SH-SY5Y (cell line): ENCODE data around the gene TFF3.

Experiments used
- GATA2 ChIP-seq: IDR thresholded peaks from 2 replicates; pipeline ENCODE4 v1.6.1; 2011; ENCODE audit warnings: mild to moderate bottlenecking, low read depth, low read length
- GATA3 ChIP-seq: IDR thresholded peaks from 2 replicates; pipeline ENCODE4 v1.6.1; 2011; ENCODE audit warnings: low read depth, mild to moderate bottlenecking, low read length, moderate library complexity

TFF3 gene

DNA sequence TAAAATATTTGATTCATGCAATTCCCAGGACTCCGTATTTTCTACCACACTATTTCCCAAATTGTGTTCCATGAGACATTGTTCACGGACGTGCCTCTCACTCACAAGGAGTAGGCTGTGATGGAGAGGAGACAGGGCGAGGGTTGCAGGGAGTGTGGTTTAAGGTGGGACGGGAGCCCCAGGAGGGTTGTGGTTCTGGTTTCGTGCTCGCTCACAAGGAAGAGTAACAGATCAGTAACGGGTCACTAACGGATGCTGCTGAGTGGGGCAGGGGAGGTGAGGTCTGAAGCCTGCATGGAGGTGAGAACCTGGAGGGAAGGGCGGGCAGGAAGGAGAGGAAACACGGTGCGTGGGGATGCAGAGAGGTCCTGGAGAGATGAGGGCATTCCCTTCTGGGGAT lies 28.8 kb downstream of the TFF3 start:
- TF ChIP-seq GATA2 (no peak), GATA3 (no peak)

DNA sequence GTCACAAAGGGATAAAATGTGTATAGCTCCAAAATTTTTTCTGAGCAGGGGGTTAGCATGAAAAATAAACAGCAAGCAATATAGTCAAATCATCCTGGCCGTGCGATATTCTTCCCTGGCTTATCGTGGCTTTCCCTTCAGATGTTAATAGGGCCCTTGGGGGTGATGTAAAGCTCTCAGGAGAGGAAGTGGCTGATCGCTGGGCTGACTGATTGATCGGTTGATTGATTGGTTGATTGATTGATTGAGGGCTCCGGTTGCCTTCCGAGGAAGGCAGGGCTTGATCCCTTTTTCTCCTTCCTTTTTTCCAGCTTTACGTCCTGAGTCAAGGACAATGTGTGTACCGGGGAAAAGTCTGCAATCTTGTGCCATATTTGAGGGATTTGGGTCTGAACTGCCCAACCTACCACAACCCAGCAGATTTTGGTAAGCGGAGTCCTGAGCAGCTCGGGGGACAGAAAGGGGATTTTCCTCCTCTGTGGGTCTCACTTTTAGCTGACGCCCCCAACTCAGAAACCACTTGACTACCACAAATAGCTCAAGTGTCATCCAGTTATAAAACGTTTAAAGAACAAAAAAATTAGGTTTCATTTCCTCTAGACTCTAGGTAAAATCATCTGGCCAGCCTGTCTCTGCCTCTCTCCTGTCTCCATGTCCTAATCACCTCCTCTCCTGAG lies 29.5 kb downstream of the TFF3 start:
- no peak for TF ChIP-seq GATA3
- no peak for TF ChIP-seq GATA2

DNA sequence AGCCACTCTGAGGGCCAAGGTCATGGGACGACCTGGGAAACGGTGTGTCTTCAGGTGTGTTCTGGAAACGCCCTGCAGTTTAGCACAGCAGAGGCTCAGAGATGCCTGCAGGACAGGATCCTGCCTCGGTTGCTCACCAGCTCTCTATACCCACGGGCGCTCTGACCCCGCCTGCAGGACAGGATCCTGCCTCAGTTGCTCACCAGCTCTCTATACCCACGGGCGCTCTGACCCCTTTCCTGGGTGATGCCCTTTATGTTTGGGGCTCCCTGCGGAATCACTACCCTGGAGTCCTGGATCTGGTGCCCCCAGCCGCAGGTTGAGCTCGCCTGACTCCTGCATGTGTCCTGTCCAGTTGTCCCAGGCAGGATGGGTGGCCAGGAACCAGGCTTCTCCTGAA lies 32.5 kb downstream of the TFF3 start:
- TF ChIP-seq GATA2 = no peak
- no peak for TF ChIP-seq GATA3

DNA sequence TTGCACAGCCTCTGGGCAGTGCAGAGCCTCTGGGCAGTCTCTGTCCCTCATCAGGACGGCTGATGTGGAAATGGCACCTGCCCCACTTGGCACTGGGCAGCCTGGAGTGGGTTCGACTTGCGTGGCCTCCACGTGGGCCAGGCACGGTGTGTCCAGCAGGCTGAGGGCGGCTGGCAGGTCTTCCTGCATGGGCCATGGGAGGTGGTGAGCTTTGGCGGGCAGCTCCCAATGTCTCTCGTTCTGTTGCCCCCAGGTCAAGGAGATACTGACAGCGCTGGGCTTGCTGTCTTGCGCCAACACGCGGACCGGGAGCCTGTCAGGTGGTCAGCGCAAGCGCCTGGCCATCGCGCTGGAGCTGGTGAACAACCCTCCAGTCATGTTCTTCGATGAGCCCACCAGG lies 33.2 kb downstream of the TFF3 start:
- no peak for TF ChIP-seq GATA2
- no peak for TF ChIP-seq GATA3

DNA sequence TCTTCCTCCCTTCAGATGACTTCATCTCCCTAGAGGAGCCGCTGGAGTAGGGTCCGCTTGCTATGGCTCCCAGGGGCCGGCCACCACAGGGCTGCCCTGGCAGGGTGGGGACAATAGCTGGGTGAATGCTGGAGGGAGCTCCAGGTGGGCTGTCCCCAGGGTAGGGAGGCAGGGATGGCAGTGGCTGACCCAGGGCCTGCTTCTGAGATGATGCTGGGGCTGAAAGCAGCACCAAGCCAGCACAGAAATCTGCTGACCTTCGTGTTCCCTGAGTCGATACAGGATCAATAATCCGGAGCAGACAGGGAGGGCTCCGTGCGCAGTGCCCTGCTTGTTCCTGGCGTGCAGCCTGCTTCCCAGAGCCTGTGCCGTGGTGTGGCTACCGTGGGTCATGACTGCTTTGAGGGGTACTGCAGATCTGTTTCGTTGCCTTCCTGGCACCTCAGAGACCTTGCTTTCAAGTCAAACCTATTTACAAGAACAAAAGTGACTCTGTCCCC lies 34.0 kb downstream of the TFF3 start:
- TF ChIP-seq GATA3 (no peak), GATA2 (no peak)

DNA sequence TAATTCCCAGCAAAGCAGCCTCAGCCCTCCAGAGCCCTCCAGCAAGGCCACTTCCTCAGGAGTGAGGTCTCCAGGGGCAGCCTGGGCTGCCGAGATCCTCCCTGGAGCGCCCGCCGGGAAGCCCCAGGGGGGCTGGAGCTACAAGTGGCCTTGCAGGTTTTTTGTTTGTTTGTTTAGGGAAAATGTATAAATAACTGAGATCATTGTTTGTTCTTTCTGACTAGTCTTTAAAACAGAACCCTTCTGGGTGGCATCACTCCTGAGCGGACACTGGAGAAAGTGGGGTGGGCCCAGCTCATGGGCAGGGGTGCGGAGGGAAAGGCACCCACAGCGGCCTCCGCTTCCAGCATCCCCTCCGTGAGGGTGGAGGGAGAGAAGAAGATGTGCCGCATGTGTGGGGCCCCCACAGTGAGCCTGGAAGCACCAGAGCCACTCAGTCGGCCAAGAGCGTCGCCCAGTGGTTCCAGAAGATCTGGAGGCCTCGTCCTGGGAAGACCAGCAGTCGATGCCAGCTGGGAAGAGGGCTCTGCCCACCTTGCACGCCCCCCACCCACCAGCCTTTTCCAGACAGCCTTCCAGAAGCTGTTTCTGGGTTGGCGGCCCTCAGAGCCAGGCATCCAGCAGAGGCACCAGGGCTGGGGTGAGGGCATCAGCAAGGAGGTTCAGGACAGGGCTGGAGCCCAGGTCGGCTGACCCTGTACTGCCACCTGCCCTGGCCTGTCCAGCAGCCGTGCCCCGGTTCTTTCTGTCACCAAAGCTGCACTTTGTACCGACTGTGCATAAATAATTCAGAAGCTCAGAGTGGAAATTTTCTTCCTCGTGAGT lies 34.6 kb downstream of the TFF3 start:
- TF ChIP-seq GATA2 = no peak
- TF ChIP-seq GATA3 = no peak

DNA sequence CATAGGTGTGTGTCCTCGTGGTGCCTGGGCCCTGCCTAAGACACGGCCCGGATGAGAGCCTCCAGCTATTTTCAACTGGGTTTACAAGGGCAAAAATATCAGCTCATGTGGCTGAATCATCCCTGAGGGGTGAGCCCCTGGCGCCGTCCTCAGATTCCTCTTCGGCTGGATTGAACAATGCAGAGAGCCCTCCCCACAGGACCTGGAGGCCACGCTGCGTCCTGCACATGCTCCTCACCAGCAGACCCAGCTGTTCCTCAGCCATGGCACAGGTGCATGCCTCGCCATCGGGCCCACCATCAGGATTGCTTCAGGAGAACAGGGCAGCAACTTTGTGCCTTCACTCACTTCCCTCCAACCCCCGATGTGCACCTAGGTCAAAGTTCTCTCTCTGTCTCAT lies 35.3 kb downstream of the TFF3 start:
- no peak for TF ChIP-seq GATA2

DNA sequence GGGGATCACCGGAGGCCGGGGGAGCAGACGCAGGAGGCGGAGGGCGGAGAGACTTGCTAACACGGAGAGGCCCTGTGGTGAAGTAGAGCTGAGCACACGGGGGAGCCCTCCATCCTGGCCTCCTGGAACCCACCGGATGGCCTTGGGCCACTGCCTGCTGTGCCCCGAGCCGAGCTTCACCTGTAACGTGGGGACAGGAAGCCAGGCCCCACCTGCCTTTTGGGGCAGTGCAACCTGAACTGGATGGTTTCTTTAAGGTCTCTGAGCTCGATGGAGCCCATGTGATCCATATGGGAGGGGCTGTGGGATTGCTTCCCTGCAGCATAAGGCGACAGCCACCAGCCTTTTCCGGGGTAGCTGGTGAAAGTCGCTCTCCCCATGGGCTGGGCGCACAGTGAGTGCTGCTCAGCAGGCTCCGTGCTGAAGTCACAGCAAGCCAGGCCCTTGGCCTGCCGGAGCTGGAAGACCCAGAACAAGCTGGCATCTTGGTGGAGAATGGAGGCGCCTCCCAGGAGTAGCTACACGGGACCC lies 35.8 kb downstream of the TFF3 start:
- TF ChIP-seq GATA2 (no peak), GATA3 (no peak)

DNA sequence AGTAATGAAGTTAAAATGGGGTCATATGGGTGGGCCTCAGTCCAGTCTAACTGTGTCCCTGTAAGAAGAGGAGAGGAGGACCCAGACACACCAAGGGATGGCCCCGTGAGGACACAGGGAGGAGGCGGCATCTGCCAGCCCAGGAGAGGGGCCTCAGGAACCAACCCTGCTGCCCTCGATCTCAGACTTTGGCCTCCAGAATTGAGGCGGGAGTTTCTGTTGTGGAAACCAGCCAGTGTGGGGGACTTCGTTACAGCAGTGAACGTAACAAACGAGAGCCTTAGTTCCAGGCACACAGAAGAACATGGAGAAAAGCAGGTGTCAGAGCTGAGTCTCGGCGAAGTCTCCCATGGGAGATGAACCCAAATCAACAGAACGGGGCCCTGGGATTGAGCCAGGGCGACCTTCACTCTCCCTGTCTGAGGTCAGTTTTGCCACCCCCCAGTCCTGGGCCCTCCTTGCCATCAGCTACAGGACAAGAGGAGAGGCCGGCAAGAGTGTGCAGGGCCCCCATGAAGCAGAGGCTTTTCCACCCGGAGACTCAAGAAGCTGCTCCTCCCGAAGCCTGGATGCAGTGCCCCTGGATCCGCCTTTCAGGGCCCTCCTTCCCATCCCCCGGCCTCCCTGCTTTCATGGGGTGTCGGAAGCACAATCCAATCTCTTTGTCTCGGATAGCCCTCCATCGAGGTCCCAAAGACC lies 36.6 kb downstream of the TFF3 start:
- no peak for TF ChIP-seq GATA3
- no peak for TF ChIP-seq GATA2

DNA sequence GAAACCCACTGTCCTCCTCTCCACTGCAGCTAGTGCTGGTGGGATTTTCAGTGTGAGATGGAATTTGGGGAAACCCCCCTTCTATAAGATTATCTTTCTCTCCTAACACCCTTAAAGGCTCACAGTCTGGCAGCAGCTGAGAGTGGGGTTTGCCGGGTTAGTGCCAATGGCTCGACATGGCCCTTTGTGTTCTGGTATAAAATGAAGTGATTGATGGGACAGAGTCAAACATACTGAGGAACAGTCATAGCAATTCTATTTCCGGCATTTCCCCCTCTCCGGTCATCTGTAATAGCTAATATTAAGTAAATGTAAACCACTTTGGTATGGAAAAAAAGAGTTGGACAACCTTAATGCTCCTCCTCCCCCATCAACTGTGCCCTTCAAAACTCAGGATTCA lies 37.6 kb downstream of the TFF3 start:
- TF ChIP-seq GATA2 (no peak), GATA3 (no peak)

DNA sequence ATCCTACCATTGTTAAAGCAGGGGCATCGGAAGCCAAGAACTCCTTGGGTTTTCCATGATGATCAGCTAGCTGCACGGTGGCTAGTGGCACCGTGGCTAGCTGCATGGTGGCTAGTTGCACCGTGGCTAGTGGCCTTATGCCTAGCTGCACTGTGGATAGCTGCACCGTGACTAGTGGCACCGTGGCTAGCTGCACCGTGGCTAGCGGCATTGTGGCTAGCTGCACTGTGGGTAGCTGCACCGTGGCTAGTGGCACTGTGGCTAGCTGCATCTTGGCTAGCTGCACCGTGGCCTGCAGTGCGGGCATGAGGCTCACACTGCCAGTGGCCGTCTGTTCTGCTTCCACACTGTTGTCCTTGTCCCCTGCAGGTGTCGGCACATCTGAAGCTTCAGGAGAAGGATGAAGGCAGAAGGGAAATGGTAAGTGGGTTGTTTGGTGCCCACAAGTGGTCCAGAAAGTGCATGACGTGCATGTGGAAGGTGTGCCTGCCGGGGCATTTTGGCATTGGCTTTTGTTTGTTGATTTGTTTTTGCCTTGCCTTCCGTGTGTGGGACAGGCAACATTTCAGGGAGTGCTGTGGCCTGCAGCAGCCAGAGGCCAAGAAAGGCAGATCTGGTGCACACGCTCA lies 38.6 kb downstream of the TFF3 start:
- TF ChIP-seq GATA2 (no peak), GATA3 (no peak)

DNA sequence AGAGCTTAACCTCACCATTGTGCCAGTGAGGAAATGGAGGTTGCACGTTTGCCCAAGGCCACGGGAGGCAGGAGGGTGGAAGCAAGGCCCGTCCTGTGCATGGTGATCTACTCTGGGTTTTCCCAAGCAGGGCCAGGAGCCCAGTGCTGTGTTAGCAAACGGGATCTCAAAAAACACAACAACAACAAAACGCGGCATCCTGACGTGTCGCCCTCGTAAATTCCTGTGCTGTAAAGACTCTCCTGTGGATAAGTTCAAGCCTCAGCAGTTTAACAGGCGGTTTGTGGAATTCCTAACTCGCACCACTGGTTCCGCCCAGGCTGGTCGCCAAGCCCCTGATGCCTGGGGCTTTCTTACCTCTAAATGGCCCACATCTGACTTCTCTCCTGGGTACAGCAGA lies 39.1 kb downstream of the TFF3 start:
- no peak for TF ChIP-seq GATA2
- no peak for TF ChIP-seq GATA3

DNA sequence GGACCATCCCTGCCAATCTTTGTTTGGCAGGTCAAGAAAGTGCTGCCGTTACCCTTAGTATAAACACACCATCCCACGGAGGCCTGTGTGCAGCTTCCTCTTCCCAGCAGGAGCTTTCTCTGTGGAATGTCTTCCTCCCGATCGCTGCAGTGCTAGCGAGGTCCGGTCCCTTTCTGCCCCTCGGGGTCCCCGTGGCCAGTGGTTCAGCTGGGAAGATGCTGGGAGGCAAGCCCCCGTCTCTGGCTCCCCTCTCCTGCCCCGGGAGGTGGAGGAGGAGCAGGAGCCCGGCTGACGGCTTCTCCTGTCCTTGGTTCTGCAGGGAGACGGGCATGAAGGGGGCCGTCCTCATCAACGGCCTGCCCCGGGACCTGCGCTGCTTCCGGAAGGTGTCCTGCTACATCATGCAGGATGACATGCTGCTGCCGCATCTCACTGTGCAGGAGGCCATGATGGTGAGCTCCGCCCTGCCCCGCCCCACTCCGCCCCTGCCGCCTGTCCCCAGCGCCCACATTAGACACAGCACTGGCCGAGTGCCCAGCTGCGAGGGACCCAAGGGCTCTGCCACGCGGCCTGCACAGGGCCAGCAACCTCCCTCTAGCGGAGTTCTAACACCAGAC lies 42.1 kb downstream of the TFF3 start:
- TF ChIP-seq GATA2 = no peak

DNA sequence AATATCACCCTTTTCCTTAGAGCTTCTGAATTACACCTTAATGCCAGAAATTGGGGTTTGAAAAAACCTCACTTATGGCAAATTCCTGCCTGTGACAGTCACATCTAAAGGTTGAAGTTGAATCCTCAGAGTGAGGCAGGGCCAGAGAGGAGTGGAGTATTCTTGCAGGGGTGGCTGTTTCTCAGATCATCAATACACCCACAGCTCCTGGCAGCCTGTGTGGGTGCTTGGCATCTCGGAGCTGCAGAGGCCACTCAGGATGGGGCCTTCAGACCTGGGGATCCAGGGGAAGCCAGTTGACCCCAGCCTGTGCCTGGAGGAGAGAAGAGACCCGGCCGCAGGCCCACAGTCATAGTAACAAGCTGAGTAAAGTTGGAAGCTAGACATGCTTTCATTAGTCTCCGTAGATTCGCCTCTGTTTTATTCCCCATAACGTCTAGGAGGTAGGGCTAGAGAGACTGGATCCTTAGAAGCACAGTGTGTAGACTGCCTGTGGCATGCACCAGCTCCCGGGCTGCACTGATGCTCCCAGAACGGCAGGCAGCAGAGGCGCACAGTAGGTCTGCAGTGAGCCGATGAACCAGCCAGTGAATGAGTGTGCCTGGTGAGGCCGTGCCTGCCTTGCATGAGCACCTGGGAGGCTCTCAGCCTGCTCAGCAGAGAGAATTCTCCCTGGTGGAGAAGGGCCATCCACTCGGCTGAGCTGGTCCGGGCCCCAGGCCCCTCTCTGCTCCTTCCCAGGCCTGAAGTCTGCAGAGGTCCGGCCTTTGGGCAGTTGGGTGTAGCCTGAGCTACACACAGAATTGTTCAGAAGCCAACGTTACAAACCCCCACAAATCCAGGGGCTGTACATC lies 42.9 kb downstream of the TFF3 start:
- no peak for TF ChIP-seq GATA2
- no peak for TF ChIP-seq GATA3
